Karpas-422 (cell line): ENCODE data around the gene ARF5. TPM values are rescaled to one million over a fixed set of nuclear protein-coding genes. Genes with fewer than 3 reads are reported as not detected.

ENCODE experiments used
- DNase-seq: peaks from one replicate; pipeline ENCODE4 v3.0.0-alpha.2; 2015
- H2AFZ ChIP-seq: fragments of 200-600 bp; sonication (generic); 2 replicates; pipeline ENCODE4 v1.6.1; 2014; ENCODE audit warnings: antibody characterized with exemption, low read length, mixed read lengths
- H3K27ac ChIP-seq: fragments of 200-600 bp; sonication (generic); 2 replicates; pipeline ENCODE4 v1.5.1; 2014; ENCODE audit warnings: mild to moderate bottlenecking, low read length, moderate library complexity
- H3K27me3 ChIP-seq: fragments of 200-600 bp; sonication (generic); 2 replicates; pipeline ENCODE4 v1.6.1; 2014; ENCODE audit warnings: low read length, mixed read lengths
- H3K36me3 ChIP-seq: fragments of 200-600 bp; sonication (generic); 2 replicates; pipeline ENCODE4 v1.6.1; 2014; ENCODE audit warnings: low read length, mixed read lengths; ENCODE audit not compliant: insufficient read depth
- H3K4me1 ChIP-seq: fragments of 200-600 bp; sonication (generic); 2 replicates; pipeline ENCODE4 v1.6.1; 2014; ENCODE audit warnings: mild to moderate bottlenecking, low read length, mixed read lengths
- H3K4me2 ChIP-seq: fragments of 200-600 bp; sonication (generic); 2 replicates; pipeline ENCODE4 v1.6.1; 2014; ENCODE audit warnings: low read length, low read depth, mild to moderate bottlenecking; ENCODE audit not compliant: poor library complexity, severe bottlenecking
- H3K4me3 ChIP-seq: fragments of 200-600 bp; sonication (generic); 2 replicates; pipeline ENCODE4 v1.5.1; 2014; ENCODE audit warnings: mild to moderate bottlenecking, antibody characterized with exemption, low read length, mixed read lengths
- H3K79me2 ChIP-seq: fragments of 200-600 bp; sonication (generic); 2 replicates; pipeline ENCODE4 v1.6.1; 2014; ENCODE audit warnings: mild to moderate bottlenecking, low read length, mixed read lengths
- H3K9ac ChIP-seq: fragments of 200-600 bp; sonication (generic); 2 replicates; pipeline ENCODE4 v1.6.0; 2014; ENCODE audit warnings: low read length
- H3K9me2 ChIP-seq: fragments of 200-600 bp; sonication (generic), shearing (Covaris generic); replicated peaks from 2 replicates; pipeline ENCODE4 v1.6.0; 2014; ENCODE audit warnings: mild to moderate bottlenecking, low read length, moderate library complexity; ENCODE audit not compliant: insufficient read depth
- H3K9me3 ChIP-seq: fragments of 300-700, 200-600 bp; sonication (generic); 2 replicates; pipeline ENCODE4 v1.6.1; 2014; ENCODE audit warnings: low read length, mixed read lengths
- H4K20me1 ChIP-seq: fragments of 200-600 bp; sonication (generic); 2 replicates; pipeline ENCODE4 v1.6.1; 2014; ENCODE audit warnings: mild to moderate bottlenecking, antibody characterized with exemption, low read length, low read depth; ENCODE audit not compliant: insufficient read depth
- total RNA-seq: library from RNA; depleted of rRNA; stranded (reverse); fragments of >200 nt; shearing (Covaris generic); gene quantifications from 2 replicates; pipeline ENCODE4 v1.2.3, GENCODE V29; 2014; ENCODE audit warnings: low replicate concordance

The ARF5 gene
- total RNA-seq, 1 experiment from 2014 or later = 110 TPM

- Histone ChIP-seq H3K4me2 (no peak overlapping the region), H2AFZ (no peak overlapping the region), H3K79me2 (peaks cover 18% of the 10 kb centered on the region), H3K9ac (no peak overlapping the region), H3K9me3 (no peaks in the 10 kb centered on the region), H3K4me3 (no peak overlapping the region), H4K20me1 (peaks cover 4% of the 10 kb centered on the region; the same call in 1 of the 2 replicates), H3K9me2 (no peaks in the 10 kb centered on the region), H3K27ac (no peak overlapping the region), H3K4me1 (peaks cover 19% of the 10 kb centered on the region), H3K36me3 (peaks cover 8% of the 10 kb centered on the region), H3K27me3 (no peaks in the 10 kb centered on the region)
- no peak for DNase-seq
Observed at GRCh38 chr7:127591591-127591990, 3.4 kb downstream of the ARF5 start.

GRCh38 chr7:127592550-127592949 is 4.3 kb downstream of the ARF5 start:
- H2AFZ ChIP-seq = no peak overlapping the region
- H3K79me2 ChIP-seq = peaks cover 18% of the 10 kb centered on the region
- H3K4me2 ChIP-seq = no peak overlapping the region
- no peak overlapping the region for H3K4me3 ChIP-seq
- no peak for DNase-seq
- H3K9me2 ChIP-seq = no peaks in the 10 kb centered on the region
- peaks cover 16% of the 10 kb centered on the region for H3K4me1 ChIP-seq
- H3K27ac ChIP-seq = no peak overlapping the region
- H3K27me3 ChIP-seq = no peaks in the 10 kb centered on the region
- peaks cover 4% of the 10 kb centered on the region; the same call in 1 of the 2 replicates for H4K20me1 ChIP-seq
- H3K9me3 ChIP-seq = no peaks in the 10 kb centered on the region
- peaks cover 8% of the 10 kb centered on the region for H3K36me3 ChIP-seq
- H3K9ac ChIP-seq = no peak overlapping the region

- no peaks in the 10 kb centered on the region for H3K9me3 ChIP-seq
- DNase-seq = no peak
Observed at GRCh38 chr7:127594490-127594889, 6.3 kb downstream of the ARF5 start.

GRCh38 chr7:127595737-127596136 is 7.5 kb downstream of the ARF5 start:
- H4K20me1 ChIP-seq = no peaks in the 10 kb centered on the region
- no peak overlapping the region for H3K4me3 ChIP-seq
- no peak overlapping the region for H3K27ac ChIP-seq
- no peak overlapping the region for H2AFZ ChIP-seq
- H3K4me1 ChIP-seq = no peaks in the 10 kb centered on the region; the same call in 1 of the 2 replicates
- H3K79me2 ChIP-seq = no peaks in the 10 kb centered on the region
- H3K9me2 ChIP-seq = no peaks in the 10 kb centered on the region
- peaks cover 6% of the 10 kb centered on the region for H3K36me3 ChIP-seq
- H3K4me2 ChIP-seq = no peak overlapping the region
- no peaks in the 10 kb centered on the region for H3K27me3 ChIP-seq
- no peak for DNase-seq
- no peak overlapping the region for H3K9ac ChIP-seq
- no peaks in the 10 kb centered on the region for H3K9me3 ChIP-seq

More at GRCh38 chr7:127594490-127594889, 6.3 kb downstream of the ARF5 start:
- H3K27ac ChIP-seq = no peak overlapping the region
- H3K9me2 ChIP-seq = no peaks in the 10 kb centered on the region
- no peaks in the 10 kb centered on the region for H4K20me1 ChIP-seq
- H3K79me2 ChIP-seq = peaks cover 6% of the 10 kb centered on the region
- no peak overlapping the region for H2AFZ ChIP-seq
- no peaks in the 10 kb centered on the region for H3K27me3 ChIP-seq
- H3K36me3 ChIP-seq = peaks cover 8% of the 10 kb centered on the region
- no peak overlapping the region for H3K4me2 ChIP-seq
- H3K4me3 ChIP-seq = no peak overlapping the region
- H3K9ac ChIP-seq = no peak overlapping the region
- H3K4me1 ChIP-seq = peaks cover 5% of the 10 kb centered on the region

GRCh38 chr7:127598318-127598717 is 10.1 kb downstream of the ARF5 start:
- Histone ChIP-seq H4K20me1 (no peaks in the 10 kb centered on the region), H3K27me3 (no peaks in the 10 kb centered on the region), H3K4me3 (no peak overlapping the region), H3K79me2 (no peaks in the 10 kb centered on the region), H3K4me1 (no peaks in the 10 kb centered on the region; the same call in 1 of the 2 replicates), H3K9me2 (no peaks in the 10 kb centered on the region), H3K4me2 (no peak overlapping the region), H3K9ac (no peak overlapping the region), H2AFZ (no peak overlapping the region; the same call in 1 of the 2 replicates), H3K27ac (no peak overlapping the region), H3K9me3 (no peaks in the 10 kb centered on the region), H3K36me3 (no peaks in the 10 kb centered on the region)
- DNase-seq = peak; percentile 78

GRCh38 chr7:127600885-127601284 is 12.7 kb downstream of the ARF5 start:
- no peak overlapping the region for H2AFZ ChIP-seq
- DNase-seq = no peak
- no peaks in the 10 kb centered on the region for H3K27me3 ChIP-seq
- H3K4me1 ChIP-seq = no peaks in the 10 kb centered on the region; the same call in 1 of the 2 replicates
- H3K4me3 ChIP-seq = no peak overlapping the region
- H3K9me3 ChIP-seq = no peaks in the 10 kb centered on the region
- no peak overlapping the region for H3K27ac ChIP-seq
- no peak overlapping the region for H3K9ac ChIP-seq
- no peaks in the 10 kb centered on the region for H4K20me1 ChIP-seq
- H3K79me2 ChIP-seq = no peaks in the 10 kb centered on the region
- no peaks in the 10 kb centered on the region for H3K9me2 ChIP-seq
- H3K36me3 ChIP-seq = no peaks in the 10 kb centered on the region
- no peak overlapping the region for H3K4me2 ChIP-seq

GRCh38 chr7:127608446-127608845 is 20.2 kb downstream of the ARF5 start:
- Histone ChIP-seq H4K20me1 (no peaks in the 10 kb centered on the region), H3K9me3 (no peaks in the 10 kb centered on the region), H3K27me3 (no peaks in the 10 kb centered on the region), H3K36me3 (no peaks in the 10 kb centered on the region), H3K9ac (no peak overlapping the region), H3K4me2 (no peak overlapping the region), H3K9me2 (no peaks in the 10 kb centered on the region), H3K27ac (no peak overlapping the region), H3K4me3 (no peak overlapping the region), H3K4me1 (no peaks in the 10 kb centered on the region), H3K79me2 (no peaks in the 10 kb centered on the region), H2AFZ (no peak overlapping the region)
- no peak for DNase-seq

GRCh38 chr7:127609297-127609696 is 21.1 kb downstream of the ARF5 start:
- no peaks in the 10 kb centered on the region for H3K4me1 ChIP-seq
- no peaks in the 10 kb centered on the region for H3K79me2 ChIP-seq
- H3K4me3 ChIP-seq = no peak overlapping the region
- no peaks in the 10 kb centered on the region for H4K20me1 ChIP-seq
- H3K9me3 ChIP-seq = no peaks in the 10 kb centered on the region
- no peaks in the 10 kb centered on the region for H3K9me2 ChIP-seq
- H3K4me2 ChIP-seq = no peak overlapping the region
- no peak for DNase-seq
- H3K27me3 ChIP-seq = no peaks in the 10 kb centered on the region
- no peak overlapping the region for H3K27ac ChIP-seq
- no peaks in the 10 kb centered on the region for H3K36me3 ChIP-seq
- H2AFZ ChIP-seq = no peak overlapping the region
- H3K9ac ChIP-seq = no peak overlapping the region

GRCh38 chr7:127612263-127612662 is 24.1 kb downstream of the ARF5 start:
- Histone ChIP-seq H4K20me1 (no peaks in the 10 kb centered on the region), H3K4me1 (no peaks in the 10 kb centered on the region)

More at GRCh38 chr7:127612263-127612662, 24.1 kb downstream of the ARF5 start:
- Histone ChIP-seq H3K27me3 (no peaks in the 10 kb centered on the region), H2AFZ (no peak overlapping the region), H3K27ac (no peak overlapping the region), H3K9me2 (no peaks in the 10 kb centered on the region), H3K4me3 (no peak overlapping the region), H3K4me2 (no peak overlapping the region), H3K36me3 (no peaks in the 10 kb centered on the region), H3K9me3 (no peaks in the 10 kb centered on the region), H3K9ac (no peak overlapping the region), H3K79me2 (no peaks in the 10 kb centered on the region)
- DNase-seq = no peak
